SK-N-SH (cell line): ENCODE results near the gene CCNL2. TPM values are rescaled to one million over a fixed set of nuclear protein-coding genes. Genes with fewer than 3 reads are reported as not detected.
A peak's percentile ranks its signal among the peaks of the same experiment; 100 is the strongest.

Source experiments
- CTCF ChIA-PET: fragments of 300-600, 350-600 bp; formaldehyde crosslinking; extraction: SDS; loops from one replicate; lab custom pipeline; 2021; lab: Yijun Ruan, JAX
- POLR2A ChIA-PET: fragments of 350-600 bp; sonication (Branson Sonifier 250); formaldehyde crosslinking; extraction: SDS; loops from one replicate; lab custom pipeline; 2020; ENCODE audit warnings: antibody characterized with exemption, inconsistent platforms; lab: Yijun Ruan, JAX
- DNase-seq: peaks from one replicate; pipeline ENCODE4 v3.0.0; 2012
- H2AFZ ChIP-seq: fragments of 200-600 bp; sonication (generic); 2 replicates; pipeline ENCODE4 v1.8.1; 2016; ENCODE audit warnings: antibody characterized with exemption, mild to moderate bottlenecking, low read depth
- H3F3A ChIP-seq: fragments of 200-600 bp; sonication (generic); replicated peaks from 2 replicates; pipeline ENCODE3; 2016; ENCODE audit warnings: antibody characterized with exemption, mild to moderate bottlenecking; ENCODE audit not compliant: insufficient read depth
- H3K27ac ChIP-seq, 2 experiments: fragments of 200-500 bp in 1 of 2; fragments of 200-600 bp in 1 of 2; sonication (Bioruptor generic) in 1 of 2; sonication (generic), shearing (Covaris generic) in 1 of 2; 2 replicates each; pipeline versions ENCODE4 v1.5.1 to v1.6.1; 2014 to 2016; ENCODE audit warnings: low read depth in 2 of 2, inconsistent platforms in 1 of 2, low read length in 1 of 2, mild to moderate bottlenecking in 1 of 2, mixed read lengths in 1 of 2
- H3K27me3 ChIP-seq: fragments of 200-600 bp; sonication (generic), shearing (Covaris generic); 2 replicates; pipeline ENCODE4 v1.6.1; 2016; ENCODE audit warnings: mixed run types; ENCODE audit not compliant: insufficient read depth
- H3K36me3 ChIP-seq, 2 experiments: fragments of 200-500 bp in 1 of 2; fragments of 200-600 bp in 1 of 2; sonication (Bioruptor generic) in 1 of 2; sonication (generic) in 1 of 2; replicated peaks in 1 of 2; 2 replicates each; pipeline versions ENCODE3 to v1.5.1; 2014 to 2016; ENCODE audit warnings: low read length in 1 of 2, mild to moderate bottlenecking in 1 of 2; ENCODE audit not compliant: insufficient read depth in 2 of 2, control insufficient read depth in 1 of 2
- H3K4me1 ChIP-seq, 2 experiments: fragments of 200-500 bp in 1 of 2; fragments of 200-600 bp in 1 of 2; sonication (Bioruptor generic) in 1 of 2; sonication (generic), shearing (Covaris generic) in 1 of 2; 2 replicates each; pipeline versions ENCODE4 v1.5.1 to v1.6.1; 2014 to 2016; ENCODE audit warnings: low read depth in 1 of 2, low read length in 1 of 2, mixed run types in 1 of 2; ENCODE audit not compliant: insufficient read depth in 2 of 2, control insufficient read depth in 1 of 2
- H3K4me2 ChIP-seq: fragments of 200-600 bp; sonication (generic), shearing (Covaris generic); 2 replicates; pipeline ENCODE4 v1.6.1; 2017; ENCODE audit warnings: mixed run types
- H3K4me3 ChIP-seq, 2 experiments: fragments of 200-500 bp in 1 of 2; fragments of 200-600 bp in 1 of 2; sonication (Bioruptor generic) in 1 of 2; sonication (generic), shearing (Covaris generic) in 1 of 2; 2 replicates each; pipeline versions ENCODE4 v1.5.1 to v1.8.1; 2014 to 2016; ENCODE audit warnings: low read depth in 2 of 2, inconsistent platforms in 1 of 2, low read length in 1 of 2, mild to moderate bottlenecking in 1 of 2, mixed read lengths in 1 of 2, moderate library complexity in 1 of 2
- H3K79me2 ChIP-seq: fragments of 200-600 bp; sonication (generic); 2 replicates; pipeline ENCODE4 v1.8.1; 2017; ENCODE audit warnings: mild to moderate bottlenecking; ENCODE audit not compliant: insufficient read depth
- H3K9ac ChIP-seq: fragments of 200-600 bp; sonication (generic); 2 replicates; pipeline ENCODE4 v1.6.1; 2017; ENCODE audit warnings: mixed run types
- H3K9me2 ChIP-seq: fragments of 200-600 bp; sonication (generic); 2 replicates; pipeline ENCODE4 v1.6.1; 2017; ENCODE audit warnings: mixed run types
- H3K9me3 ChIP-seq: fragments of 200-600 bp; sonication (generic); 2 replicates; pipeline ENCODE4 v1.6.1; 2017; ENCODE audit warnings: mixed run types, mild to moderate bottlenecking, moderate library complexity
- H4K20me1 ChIP-seq: fragments of 200-600 bp; sonication (generic); 2 replicates; pipeline ENCODE4 v1.6.1; 2017; ENCODE audit warnings: mild to moderate bottlenecking, mixed run types; ENCODE audit not compliant: insufficient read depth
- EZH2phosphoT487 ChIP-seq: fragments of 200-600 bp; sonication (generic); IDR thresholded peaks from 2 replicates; pipeline ENCODE4 v1.6.1; 2017; ENCODE audit warnings: low read depth, mixed run types, mild to moderate bottlenecking, antibody characterized with exemption, moderate library complexity, borderline replicate concordance
- FOSL2 ChIP-seq: IDR thresholded peaks from 2 replicates; pipeline ENCODE4 v1.4.0; 2012; ENCODE audit warnings: low read depth, mild to moderate bottlenecking, moderate library complexity, borderline replicate concordance
- JUND ChIP-seq: IDR thresholded peaks from 2 replicates; pipeline ENCODE4 v1.4.0; 2012
- MAX ChIP-seq: IDR thresholded peaks from 2 replicates; pipeline ENCODE4 v1.4.0; 2012; ENCODE audit warnings: low read depth
- MXI1 ChIP-seq: IDR thresholded peaks from 2 replicates; pipeline ENCODE4 v1.6.1; 2012; ENCODE audit warnings: mild to moderate bottlenecking, low read depth, low read length, improper control_type of control experiment
- PBX3 ChIP-seq: IDR thresholded peaks from 2 replicates; pipeline ENCODE4; 2012
- POLR2AphosphoS5 ChIP-seq: IDR thresholded peaks from 2 replicates; pipeline ENCODE4 v1.6.1; 2012; ENCODE audit warnings: low read depth, low read length
- RAD21 ChIP-seq: IDR thresholded peaks from 2 replicates; pipeline ENCODE4 v1.6.1; 2012; ENCODE audit warnings: mild to moderate bottlenecking, low read length
- RCOR1 ChIP-seq: fragments of 150-350 bp; IDR thresholded peaks from 2 replicates; pipeline ENCODE4 v1.6.1; 2017; ENCODE audit warnings: antibody characterized with exemption, low read length
- TCF12 ChIP-seq: IDR thresholded peaks from 2 replicates; pipeline ENCODE4 v1.4.0; 2012
- YY1 ChIP-seq: IDR thresholded peaks from 2 replicates; pipeline ENCODE4 v1.4.0; 2012; ENCODE audit warnings: low read depth, mild to moderate bottlenecking
- WGBS: methylation state at CpG from one replicate; pipeline ENCODE4 v1.1.6; 2017; ENCODE audit warnings: low lambda C conversion rate; 5-methylcytosine and 5-hydroxymethylcytosine counted together
- polyA plus RNA-seq, 3 experiments: library from polyadenylated mRNA; depleted of rRNA; stranded (reverse); fragments of >200 nt; gene quantifications; 2 replicates each; pipeline ENCODE4 v1.2.3, GENCODE V29; 2012

CCNL2 gene
- polyA plus RNA-seq, 1 of the 3 experiments (the other 2 are of a cell fraction): 362 TPM

- no peak overlapping the region for H3K27ac ChIP-seq
- no peaks in the 10 kb centered on the region for H3K79me2 ChIP-seq
- ChIA-PET CTCF (no interaction called here), POLR2A (no interaction called here)
- H4K20me1 ChIP-seq: no peaks in the 10 kb centered on the region
- H3K4me3 ChIP-seq: no peak overlapping the region
- TF ChIP-seq YY1 (no peak), PBX3 (no peak), JUND (no peak), TCF12 (no peak), RCOR1 (no peak)
- H3K4me2 ChIP-seq: no peak overlapping the region
- H2AFZ ChIP-seq: no peak overlapping the region
- 91% methylated on average over 11 of the region's 19 CpGs for WGBS
- no peaks in the 10 kb centered on the region for H3K27me3 ChIP-seq
- H3K9me3 ChIP-seq: no peaks in the 10 kb centered on the region
- no peak overlapping the region for H3K9ac ChIP-seq
- DNase-seq: peak; percentile 32
- no peaks in the 10 kb centered on the region for H3K36me3 ChIP-seq
- peaks cover 3% of the 10 kb centered on the region for H3F3A ChIP-seq
- H3K4me1 ChIP-seq: peaks cover 0 to 6% of the 10 kb centered on the region in 2 experiments; a peak in 2 of 4 replicates
- H3K9me2 ChIP-seq: no peaks in the 10 kb centered on the region
Measured at GRCh38 chr1:1426496-1427105, 27.5 kb upstream of the CCNL2 start.

- no peaks in the 10 kb centered on the region for H3K9me3 ChIP-seq
- H3K27ac ChIP-seq: no peak overlapping the region
- no peak overlapping the region for H3K4me3 ChIP-seq
- H3K36me3 ChIP-seq: no peaks in the 10 kb centered on the region
- H3K4me1 ChIP-seq: peaks cover 0 to 5% of the 10 kb centered on the region in 2 experiments; a peak in 2 of 4 replicates
- no peaks in the 10 kb centered on the region for H4K20me1 ChIP-seq
- H3K9ac ChIP-seq: no peak overlapping the region
- no peak for DNase-seq
- H3K9me2 ChIP-seq: no peaks in the 10 kb centered on the region
- H3K4me2 ChIP-seq: no peak overlapping the region
- H3F3A ChIP-seq: peaks cover 3% of the 10 kb centered on the region
- CTCF ChIA-PET: no interaction called here
- no peaks in the 10 kb centered on the region for H3K27me3 ChIP-seq
- no peak overlapping the region for H2AFZ ChIP-seq
- TF ChIP-seq YY1 (no peak), MAX (no peak), PBX3 (no peak), POLR2AphosphoS5 (no peak), MXI1 (no peak), FOSL2 (no peak), RAD21 (no peak), RCOR1 (no peak), EZH2phosphoT487 (no peak)
- POLR2A ChIA-PET: no interaction called here
- 76% methylated on average over 5 of the region's 33 CpGs for WGBS
- H3K79me2 ChIP-seq: no peaks in the 10 kb centered on the region
Measured at GRCh38 chr1:1425753-1426495, 26.8 kb upstream of the CCNL2 start.
